A673 (cell line): Measurements from ENCODE around the gene PTPN1.

Experiments used
- CTCF ChIP-seq: fragments of 300-800, 200-600 bp; sonication (generic); conservative IDR thresholded peaks from 2 replicates; pipeline ENCODE4 v1.5.1; 2017; ENCODE audit warnings: low read depth, mild to moderate bottlenecking, antibody characterized with exemption, low read length, moderate library complexity, mixed read lengths
- EZH2 ChIP-seq: fragments of 200-600 bp; sonication (generic); IDR thresholded peaks from 2 replicates; pipeline ENCODE4 v1.6.1; 2017; ENCODE audit warnings: borderline replicate concordance, low read depth, mild to moderate bottlenecking, mixed read lengths, antibody characterized with exemption, low read length; ENCODE audit not compliant: poor library complexity, severe bottlenecking

GRCh38 chr20:50526403-50526989, 16.3 kb downstream of the PTPN1 start:
- TF ChIP-seq CTCF, result no peak
- TF ChIP-seq EZH2, result no peak
